K562 (cell line): ENCODE data around the gene KRT34. TPM values are rescaled to one million over a fixed set of nuclear protein-coding genes. Genes with fewer than 3 reads are reported as not detected.

Experiments
- ATF1 ChIP-seq, 2 experiments: fragments of 450-650 bp in 1 of 2; IDR thresholded peaks; 2 replicates each; pipeline ENCODE4 v1.6.1; 2016; ENCODE audit warnings: missing compliant biosample characterization in 1 of 2, missing genetic modification characterization in 1 of 2
- HNRNPL ChIP-seq: fragments of 200-400 bp; formaldehyde crosslinking; IDR thresholded peaks from 2 replicates; pipeline ENCODE4 v1.6.1; 2017; ENCODE audit warnings: low read depth, mild to moderate bottlenecking, low read length
- HOXB6 ChIP-seq: fragments of 250-450 bp; sonication (Bioruptor Pico); IDR thresholded peaks from 2 replicates; pipeline ENCODE4 v1.5.1; 2022; ENCODE audit warnings: mild to moderate bottlenecking, borderline replicate concordance
- PTBP1 ChIP-seq: fragments of 200-400 bp; formaldehyde crosslinking; IDR thresholded peaks from 2 replicates; pipeline ENCODE4 v1.6.1; 2017; ENCODE audit warnings: low read depth, low read length
- ZMIZ1 ChIP-seq, 2 experiments: fragments of 150-350 bp in 1 of 2; IDR thresholded peaks; 2 replicates each; pipeline ENCODE4 v1.6.1; 2012 to 2016; ENCODE audit warnings: low read depth in 2 of 2, low read length in 2 of 2, mild to moderate bottlenecking in 1 of 2, moderate library complexity in 1 of 2
- ZNF655 ChIP-seq: fragments of 250-450 bp; sonication (Bioruptor Pico); IDR thresholded peaks from 2 replicates; pipeline ENCODE4 v1.5.0; 2021
- polyA plus RNA-seq, 8 experiments: library from polyadenylated mRNA; depleted of rRNA in 4 of 8; stranded (reverse) in 5 of 8; unstranded in 3 of 8; fragments of >200 nt; fragmentation: Nextera tagmentation in 2 of 8; fragmentation: Illumina TruSeq in 1 of 8; extraction: Ambion mirVana in 2 of 8; extraction: Trizol in 1 of 8; gene quantifications; 2 replicates each; pipeline versions ENCODE4 v1.2.1 to v1.2.3, GENCODE V29; 2011 to 2014; ENCODE audit warnings: inconsistent platforms in 1 of 8, missing spikeins in 1 of 8
- total RNA-seq, 7 experiments: library from RNA; depleted of rRNA in 6 of 7; stranded (reverse); fragments of >200 nt in 6 of 7; fragmentation: Illumina TruSeq in 2 of 7; extraction: Trizol in 2 of 7; gene quantifications; 2 replicates each; pipeline versions ENCODE4 v1.2.1 to v1.2.3, GENCODE V29; 2011 to 2021; ENCODE audit warnings: low replicate concordance in 1 of 7

KRT34 gene
- total and polyA plus RNA-seq, 9 of the 15 experiments (the other 6 are each of a cell fraction or from before 2014, with no cell fraction given), result not detected

- TF ChIP-seq ZMIZ1 (IDR thresholded peaks at IDR 0.05; ENCODE audit: low read depth in 2 of 2, low read length in 2 of 2) (no peak), ZNF655 (CRISPR knock-in tag) (no peak), PTBP1 (no peak), HOXB6 (CRISPR knock-in tag) (no peak), ATF1 (CRISPR knock-in tag; IDR thresholded peaks at IDR 0.05) (no peak), ATF1 (tag; IDR thresholded peaks at IDR 0.05) (no peak), HNRNPL (no peak)
These were observed 31.3 kb upstream of the KRT34 start (continued) for GRCh38 chr17:41413353-41413957.
